ENCODE data around the gene GRAMD2B. TPM values are rescaled to one million over a fixed set of nuclear protein-coding genes. Genes with fewer than 3 reads are reported as not detected.
"Not testable (repeated sequence)": the region's sequence is repeated elsewhere in the genome, so short reads cannot be mapped to it uniquely, and the experiment has no call there.

GRAMD2B gene
- total RNA-seq, 1 donor from 2014 or later, result 13.7 TPM

DNA sequence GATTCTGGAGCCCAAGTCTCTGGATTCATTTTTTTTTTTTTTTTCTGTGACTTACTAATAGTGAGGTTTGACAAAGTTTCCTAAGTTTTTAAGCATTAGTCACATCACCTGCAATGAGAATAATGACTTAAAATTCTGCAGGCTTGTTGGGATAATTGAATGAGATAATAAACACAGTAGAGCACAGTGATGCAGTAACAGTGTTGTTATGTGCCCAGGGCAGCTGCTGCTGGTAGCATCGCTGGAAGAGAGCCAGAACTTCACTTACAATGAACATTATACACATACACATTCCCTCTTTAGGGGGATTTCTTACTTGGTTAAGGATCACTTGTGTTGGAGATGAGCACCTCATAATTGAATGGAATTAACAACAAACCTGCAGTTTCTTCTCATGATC is 92.9 kb downstream of the GRAMD2B start:
- TF ChIP-seq, protein P1, sequence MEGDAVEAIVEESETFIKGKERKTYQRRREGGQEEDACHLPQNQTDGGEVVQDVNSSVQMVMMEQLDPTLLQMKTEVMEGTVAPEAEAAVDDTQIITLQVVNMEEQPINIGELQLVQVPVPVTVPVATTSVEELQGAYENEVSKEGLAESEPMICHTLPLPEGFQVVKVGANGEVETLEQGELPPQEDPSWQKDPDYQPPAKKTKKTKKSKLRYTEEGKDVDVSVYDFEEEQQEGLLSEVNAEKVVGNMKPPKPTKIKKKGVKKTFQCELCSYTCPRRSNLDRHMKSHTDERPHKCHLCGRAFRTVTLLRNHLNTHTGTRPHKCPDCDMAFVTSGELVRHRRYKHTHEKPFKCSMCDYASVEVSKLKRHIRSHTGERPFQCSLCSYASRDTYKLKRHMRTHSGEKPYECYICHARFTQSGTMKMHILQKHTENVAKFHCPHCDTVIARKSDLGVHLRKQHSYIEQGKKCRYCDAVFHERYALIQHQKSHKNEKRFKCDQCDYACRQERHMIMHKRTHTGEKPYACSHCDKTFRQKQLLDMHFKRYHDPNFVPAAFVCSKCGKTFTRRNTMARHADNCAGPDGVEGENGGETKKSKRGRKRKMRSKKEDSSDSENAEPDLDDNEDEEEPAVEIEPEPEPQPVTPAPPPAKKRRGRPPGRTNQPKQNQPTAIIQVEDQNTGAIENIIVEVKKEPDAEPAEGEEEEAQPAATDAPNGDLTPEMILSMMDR (IDR thresholded peaks at IDR 0.05), result no peak
- intact Hi-C loops (cut with DNase I), result no loop called here
- no peak for DNase-seq
- Histone ChIP-seq H3K9me3 (no peaks in the 10 kb centered on the region), H3K36me3 (no peaks in the 10 kb centered on the region), H3K4me1 (peaks cover 39% of the 10 kb centered on the region), H3K27ac (no peak overlapping the region), H3K4me3 (no peak overlapping the region), H3K27me3 (ENCODE audit: low read depth) (no peaks in the 10 kb centered on the region)
- ATAC-seq, result no peak

DNA sequence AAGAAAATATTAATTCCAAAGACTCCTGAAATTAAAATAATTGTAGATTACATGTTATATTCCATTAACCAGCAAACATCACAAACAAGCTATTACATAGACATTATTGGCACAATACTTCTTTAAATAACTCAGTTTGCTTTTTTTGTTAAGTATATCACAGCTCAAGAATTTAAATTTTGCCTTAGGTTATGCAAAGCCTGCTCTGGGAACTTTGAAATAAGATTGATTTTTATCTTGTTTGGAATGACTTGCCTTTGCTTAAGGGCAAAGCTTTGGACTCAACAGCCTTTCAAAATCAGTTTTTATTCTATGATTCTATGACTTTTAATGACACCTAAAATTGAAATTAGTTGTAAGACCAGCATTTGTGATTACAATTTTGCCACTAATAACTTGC is 93.6 kb downstream of the GRAMD2B start:
- Histone ChIP-seq H3K27ac (no peak overlapping the region), H3K36me3 (no peaks in the 10 kb centered on the region), H3K4me1 (peaks cover 43% of the 10 kb centered on the region), H3K4me3 (no peak overlapping the region), H3K9me3 (no peaks in the 10 kb centered on the region), H3K27me3 (ENCODE audit: low read depth) (no peaks in the 10 kb centered on the region)
- intact Hi-C loops (cut with DNase I), result no loop called here
- no peak for ATAC-seq
- DNase-seq, result no peak
- TF ChIP-seq, protein P1 (IDR thresholded peaks at IDR 0.05), result no peak

DNA sequence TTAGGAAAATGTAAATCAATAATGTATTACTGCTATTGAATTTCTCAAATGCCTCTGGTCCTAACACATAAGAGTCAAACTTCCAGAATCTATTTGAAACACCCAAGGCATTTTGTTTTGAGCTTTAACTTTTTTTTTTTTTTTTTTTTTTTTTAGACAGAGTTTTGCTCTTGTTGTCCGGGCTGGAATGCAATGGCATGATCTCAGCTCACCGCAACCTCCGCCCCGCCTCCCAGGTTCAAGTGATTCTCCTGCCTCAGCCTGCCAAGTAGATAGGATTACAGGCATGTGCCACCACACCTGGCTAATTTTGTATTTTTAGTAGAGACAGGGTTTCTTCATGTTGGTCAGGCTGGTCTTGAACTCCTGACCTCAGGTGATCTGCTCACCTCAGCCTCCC is 96.0 kb downstream of the GRAMD2B start:
- peak overlapping the region; percentile 74 for H3K27ac ChIP-seq
- ATAC-seq (peak; percentile 61 to 73), DNase-seq (peak; percentile 85)
- H3K4me3 ChIP-seq; H3K9me3 ChIP-seq; intact Hi-C loops (cut with DNase I); H3K27me3 ChIP-seq (ENCODE audit: low read depth); H3K36me3 ChIP-seq: not testable (repeated sequence)
- H3K4me1 ChIP-seq, result peaks cover 51% of the 10 kb centered on the region

DNA sequence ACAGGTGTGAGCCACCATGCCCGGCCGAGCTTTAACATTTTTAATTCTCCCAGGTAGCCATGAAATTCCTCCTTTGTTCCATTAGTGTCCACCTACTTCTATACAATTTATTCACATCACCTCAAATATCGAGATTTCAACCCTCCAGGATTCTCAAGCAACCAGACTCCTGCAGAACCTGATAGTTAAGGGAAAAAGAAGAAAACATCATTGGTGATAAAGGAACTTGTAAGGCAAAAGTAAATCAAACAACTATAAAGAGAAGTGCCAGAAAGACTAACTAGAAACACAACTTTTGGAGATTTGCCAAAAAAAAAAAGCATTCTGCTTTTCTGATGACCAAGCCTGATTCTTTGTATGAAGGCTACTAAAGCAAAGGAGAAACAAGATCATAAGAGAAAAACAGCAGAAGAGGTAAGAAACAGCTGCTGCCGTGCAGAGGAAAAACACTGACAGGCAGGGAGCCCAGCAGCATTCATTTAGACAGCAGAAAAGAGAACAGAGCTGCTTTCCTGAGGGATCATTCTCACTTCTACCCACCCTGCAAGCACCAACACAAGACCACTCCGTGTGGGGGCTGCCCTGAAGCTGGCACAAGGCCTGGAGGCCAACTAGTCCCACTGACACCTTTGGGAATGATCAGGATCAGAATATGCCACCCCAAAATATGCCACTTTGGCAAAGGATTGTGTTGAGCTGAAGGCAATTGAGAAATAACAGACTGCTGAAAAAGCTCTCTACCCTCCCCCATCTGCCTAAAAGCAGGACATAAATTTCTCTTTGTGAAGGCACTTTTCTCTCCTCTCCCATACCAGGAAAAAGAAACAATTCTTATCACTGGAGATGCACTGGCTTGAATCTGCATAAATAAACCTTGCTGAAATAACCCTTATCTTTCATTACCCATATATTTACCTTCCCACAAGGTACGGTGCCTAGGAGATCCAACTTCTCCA is 96.7 kb downstream of the GRAMD2B start:
- intact Hi-C loops (cut with DNase I), result no loop called here
- Histone ChIP-seq H3K4me1 (peaks cover 51% of the 10 kb centered on the region), H3K27me3 (ENCODE audit: low read depth) (no peaks in the 10 kb centered on the region), H3K4me3 (no peak overlapping the region), H3K27ac (peak overlapping the region; percentile 74), H3K9me3 (no peaks in the 10 kb centered on the region), H3K36me3 (no peaks in the 10 kb centered on the region)
- TF ChIP-seq, protein P1 (IDR thresholded peaks at IDR 0.05), result no peak
- peak; percentile 23 to 29 for ATAC-seq
- no peak for DNase-seq

DNA sequence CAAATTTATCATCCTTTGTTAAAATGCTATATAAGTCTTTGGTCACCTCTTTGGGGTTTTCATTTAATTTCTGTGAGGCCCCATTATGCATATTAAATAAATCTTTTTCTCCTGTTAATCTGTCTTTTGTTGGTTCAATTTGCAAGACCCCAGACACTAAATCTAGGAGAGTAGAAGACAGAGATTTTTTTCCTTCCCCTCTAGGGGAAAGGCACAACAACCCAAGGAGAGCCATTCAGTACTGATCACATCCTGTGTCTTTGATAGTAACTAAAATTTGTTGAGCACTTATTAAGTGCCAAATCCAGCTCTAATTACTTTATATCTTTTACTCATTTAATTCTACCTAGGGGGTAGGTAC is 97.4 kb downstream of the GRAMD2B start:
- intact Hi-C loops (cut with DNase I), result no loop called here
- peaks cover 51% of the 10 kb centered on the region for H3K4me1 ChIP-seq
- H3K27ac ChIP-seq, result peak overlapping the region; percentile 74
- H3K4me3 ChIP-seq, result no peak overlapping the region
- DNase-seq, result no peak
- no peaks in the 10 kb centered on the region for H3K9me3 ChIP-seq
- H3K27me3 ChIP-seq (ENCODE audit: low read depth), result no peaks in the 10 kb centered on the region
- no peaks in the 10 kb centered on the region for H3K36me3 ChIP-seq
- no peak for ATAC-seq
- TF ChIP-seq, protein P1 (IDR thresholded peaks at IDR 0.05), result no peak

DNA sequence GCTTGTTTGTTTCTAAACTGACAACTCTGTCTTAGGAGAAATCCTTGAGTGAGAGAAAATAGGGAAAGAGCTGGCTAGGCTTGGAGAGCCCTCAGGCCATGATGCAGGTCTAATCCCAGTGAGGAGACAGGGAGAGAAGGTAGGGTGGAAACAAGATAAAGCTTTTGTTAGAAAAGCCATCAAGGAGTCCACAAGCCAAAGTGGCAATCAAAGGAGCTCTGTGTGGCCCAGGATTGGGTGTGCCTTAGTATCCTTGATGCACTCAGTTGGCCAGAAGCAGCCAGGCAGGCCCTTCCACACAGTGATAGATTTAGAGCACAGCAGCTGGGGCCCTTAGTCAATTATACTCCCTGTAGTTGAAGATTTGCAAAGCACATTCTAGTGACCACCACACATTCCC is 97.9 kb downstream of the GRAMD2B start:
- Histone ChIP-seq H3K4me1 (peaks cover 54% of the 10 kb centered on the region), H3K27ac (peak overlapping the region; percentile 20), H3K9me3 (no peaks in the 10 kb centered on the region), H3K4me3 (no peak overlapping the region), H3K27me3 (ENCODE audit: low read depth) (no peaks in the 10 kb centered on the region), H3K36me3 (no peaks in the 10 kb centered on the region)
- ATAC-seq, result no peak
- DNase-seq, result no peak
- TF ChIP-seq, protein P1 (IDR thresholded peaks at IDR 0.05), result no peak
- intact Hi-C loops (cut with DNase I), result no loop called here

Data from lower lobe of right lung (tissue), 2 donors.